GM18907 (cell line): ENCODE results near the gene POU6F2.
A peak's percentile ranks its signal among the peaks of the same experiment; 100 is the strongest.
"Not testable (repeated sequence)": the region's sequence is repeated elsewhere in the genome, so short reads cannot be mapped to it uniquely, and the experiment has no call there.

ENCODE experiments used
- ATAC-seq: cut with Tn5 transposase; IDR thresholded peaks from one replicate; pipeline ENCODE4 v1.9.1; 2021; ENCODE audit warnings: mild to moderate bottlenecking, moderate library complexity; ENCODE audit not compliant: unreplicated experiment

The POU6F2 gene, protein sequence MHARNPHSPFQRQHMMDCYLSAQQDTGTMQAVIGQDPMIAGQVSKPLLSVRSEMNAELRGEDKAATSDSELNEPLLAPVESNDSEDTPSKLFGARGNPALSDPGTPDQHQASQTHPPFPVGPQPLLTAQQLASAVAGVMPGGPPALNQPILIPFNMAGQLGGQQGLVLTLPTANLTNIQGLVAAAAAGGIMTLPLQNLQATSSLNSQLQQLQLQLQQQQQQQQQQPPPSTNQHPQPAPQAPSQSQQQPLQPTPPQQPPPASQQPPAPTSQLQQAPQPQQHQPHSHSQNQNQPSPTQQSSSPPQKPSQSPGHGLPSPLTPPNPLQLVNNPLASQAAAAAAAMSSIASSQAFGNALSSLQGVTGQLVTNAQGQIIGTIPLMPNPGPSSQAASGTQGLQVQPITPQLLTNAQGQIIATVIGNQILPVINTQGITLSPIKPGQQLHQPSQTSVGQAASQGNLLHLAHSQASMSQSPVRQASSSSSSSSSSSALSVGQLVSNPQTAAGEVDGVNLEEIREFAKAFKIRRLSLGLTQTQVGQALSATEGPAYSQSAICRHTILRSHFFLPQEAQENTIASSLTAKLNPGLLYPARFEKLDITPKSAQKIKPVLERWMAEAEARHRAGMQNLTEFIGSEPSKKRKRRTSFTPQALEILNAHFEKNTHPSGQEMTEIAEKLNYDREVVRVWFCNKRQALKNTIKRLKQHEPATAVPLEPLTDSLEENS

DNA sequence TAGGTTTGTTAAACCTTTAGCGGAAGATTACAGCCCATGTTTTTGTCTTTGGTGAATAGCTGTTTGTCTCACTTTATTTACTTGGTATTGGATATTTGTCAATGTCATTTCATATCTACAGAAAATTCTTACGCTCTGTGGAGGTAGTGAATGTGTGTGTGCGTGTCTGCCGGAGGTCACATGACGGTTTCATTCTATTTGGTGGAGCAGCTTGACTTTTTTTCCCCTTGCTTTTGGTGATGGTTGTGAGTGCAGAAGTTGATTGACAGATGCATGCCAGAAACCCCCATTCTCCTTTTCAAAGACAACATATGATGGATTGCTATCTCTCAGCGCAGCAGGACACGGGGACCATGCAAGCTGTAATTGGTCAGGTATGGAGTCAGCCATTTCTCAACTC lies at the start of gene POU6F2:
POU6F2 (plus strand) TSS at position 225 of the 400 bp plus-strand sequence; CDS start at position 270, 45 bp downstream.
- ATAC-seq = no peak

GRCh38 chr7:38928506-38928905 lies 49.2 kb upstream of the POU6F2 start:
- ATAC-seq = no peak

GRCh38 chr7:38929460-38930171 lies 48.1 kb upstream of the POU6F2 start:
- no peak for ATAC-seq

DNA sequence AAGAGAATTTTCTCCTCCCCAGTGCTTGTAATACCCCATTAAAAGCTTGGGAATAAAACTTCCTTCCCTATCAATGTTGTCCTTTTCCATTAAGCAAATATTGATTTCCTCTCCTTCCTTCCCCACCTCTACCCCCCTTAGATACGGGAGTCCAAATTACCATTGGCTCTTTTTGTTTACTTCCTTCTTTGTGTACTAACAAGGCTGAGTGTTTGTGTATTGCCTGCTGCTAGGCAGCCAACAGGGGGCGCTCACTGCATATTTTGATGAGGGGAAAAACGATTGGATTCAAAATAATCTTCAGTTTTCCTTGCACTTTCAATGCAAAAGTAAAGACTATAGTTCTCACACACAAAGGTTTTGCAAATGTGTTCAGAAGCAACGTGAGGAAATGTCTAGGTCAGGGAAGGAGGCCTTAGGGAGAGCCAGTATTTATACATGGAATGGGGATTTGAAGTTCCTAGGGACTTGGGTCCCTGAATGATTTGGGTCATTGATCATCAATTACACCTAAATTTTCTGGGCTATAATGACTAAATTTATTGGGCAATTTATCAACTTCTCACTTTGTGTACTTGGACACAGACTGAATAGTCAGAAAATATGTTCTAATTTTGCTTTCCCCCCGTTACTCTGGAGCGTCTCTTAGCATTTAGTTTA lies 45.1 kb upstream of the POU6F2 start:
- ATAC-seq = peak; percentile 79

- no peak for ATAC-seq
Measured at GRCh38 chr7:38934051-38934450, 43.7 kb upstream of the POU6F2 start.

GRCh38 chr7:38934536-38934935 lies 43.2 kb upstream of the POU6F2 start:
- ATAC-seq = no peak

DNA sequence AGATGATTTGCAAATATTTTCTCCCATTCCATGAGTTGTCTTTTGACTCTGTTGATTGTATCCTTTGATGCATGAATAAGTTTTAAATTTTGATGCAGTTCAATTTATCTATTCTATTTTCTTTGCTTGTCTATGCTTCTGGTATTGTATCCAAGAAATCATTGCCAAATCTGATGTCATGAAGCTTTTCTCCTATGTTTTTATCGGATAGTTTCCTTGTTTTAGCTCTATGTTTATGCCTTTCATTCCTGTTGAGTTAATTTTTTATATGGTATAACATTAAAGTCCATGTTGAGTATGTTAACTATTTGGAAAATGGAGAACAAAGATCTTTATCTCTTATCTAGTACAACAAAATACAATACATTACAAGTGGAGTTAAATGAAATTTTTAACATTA lies 41.1 kb upstream of the POU6F2 start:
- ATAC-seq = no peak

DNA sequence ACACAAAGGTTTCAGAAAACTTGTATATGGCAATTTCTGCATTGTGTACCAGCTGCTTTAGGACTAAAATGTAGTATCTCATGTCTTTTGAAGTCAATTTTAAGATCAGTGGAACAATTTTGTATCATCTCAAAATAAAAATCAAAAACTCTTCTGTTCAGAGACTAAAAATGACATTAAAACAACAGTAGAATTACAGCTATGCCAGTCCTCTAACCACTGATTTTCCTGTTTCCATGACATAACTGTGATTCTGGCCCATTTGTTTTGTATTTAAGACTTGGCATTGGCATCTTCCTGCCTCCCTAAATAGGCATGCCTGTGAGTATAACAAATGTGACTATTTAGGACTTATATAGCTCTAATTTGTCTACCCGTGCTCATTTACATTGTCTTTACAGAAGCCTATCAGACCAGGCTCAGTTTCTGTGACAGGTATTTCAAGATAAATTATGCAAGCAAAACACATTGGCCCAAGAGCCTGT lies 39.7 kb upstream of the POU6F2 start:
- ATAC-seq = no peak

DNA sequence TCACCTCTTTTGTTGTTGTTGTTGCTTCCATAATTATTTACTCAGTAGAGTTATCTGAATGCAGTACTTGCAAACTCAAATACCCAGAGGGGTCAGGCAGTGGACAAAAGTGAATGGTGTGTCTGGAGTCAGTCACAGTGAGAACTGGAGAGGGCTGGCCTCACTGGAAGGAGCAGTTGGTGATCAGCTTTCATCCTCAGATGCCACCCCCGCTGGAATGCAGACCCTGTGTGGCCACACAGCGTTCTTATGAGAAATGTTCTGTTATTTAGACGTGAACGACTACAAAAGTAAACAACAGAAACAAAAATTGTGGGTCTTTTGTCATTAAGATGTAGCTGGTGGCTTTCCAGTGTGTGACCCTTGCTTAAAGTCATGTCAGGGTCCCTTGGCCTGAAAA lies 39.1 kb upstream of the POU6F2 start:
- no peak for ATAC-seq

DNA sequence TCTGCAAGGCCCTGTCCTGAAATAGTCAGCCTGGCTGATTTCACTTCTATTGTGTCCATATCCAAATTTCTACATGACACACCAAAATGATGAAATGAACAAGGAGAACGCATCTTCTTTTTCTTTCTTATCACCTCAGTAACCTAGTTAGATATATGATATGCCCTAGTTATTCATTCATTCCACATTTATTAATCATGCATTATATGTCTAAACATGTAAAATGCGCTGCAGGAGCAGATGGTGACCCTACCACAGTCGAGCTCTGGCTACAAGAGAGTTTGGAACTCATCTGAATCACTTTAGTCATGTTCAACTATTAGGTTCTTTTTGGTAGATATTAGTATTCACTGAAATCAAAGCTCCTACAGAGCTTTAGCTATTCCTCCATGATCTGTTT lies 36.9 kb upstream of the POU6F2 start:
- ATAC-seq = no peak

GRCh38 chr7:38942431-38943051 lies 35.2 kb upstream of the POU6F2 start:
- ATAC-seq = no peak

DNA sequence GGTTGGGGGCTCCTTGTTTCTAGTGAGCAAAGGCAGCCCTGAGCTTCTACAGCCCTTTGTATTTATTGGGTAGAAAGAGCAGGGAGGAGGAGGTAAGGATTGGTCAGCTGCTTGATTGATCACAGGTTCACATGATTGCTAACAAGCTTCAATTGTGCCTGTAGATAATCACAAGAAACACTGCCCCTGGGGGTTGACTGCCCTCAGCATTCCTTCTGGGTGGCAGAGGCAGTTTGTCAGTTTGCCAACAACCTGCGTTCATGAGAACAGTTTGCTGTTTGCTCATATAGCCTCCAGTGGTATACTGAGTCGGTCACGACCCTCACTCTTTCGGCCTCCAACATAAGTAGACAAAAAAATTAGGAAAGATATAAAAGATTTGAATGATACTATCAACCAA lies 30.2 kb upstream of the POU6F2 start:
- not testable (repeated sequence) for ATAC-seq

- ATAC-seq = no peak
Measured at GRCh38 chr7:38950309-38950708, 27.4 kb upstream of the POU6F2 start.

- ATAC-seq = no peak
Measured at GRCh38 chr7:38951213-38951612, 26.5 kb upstream of the POU6F2 start.

GRCh38 chr7:38953227-38953626 lies 24.5 kb upstream of the POU6F2 start:
- ATAC-seq = no peak

DNA sequence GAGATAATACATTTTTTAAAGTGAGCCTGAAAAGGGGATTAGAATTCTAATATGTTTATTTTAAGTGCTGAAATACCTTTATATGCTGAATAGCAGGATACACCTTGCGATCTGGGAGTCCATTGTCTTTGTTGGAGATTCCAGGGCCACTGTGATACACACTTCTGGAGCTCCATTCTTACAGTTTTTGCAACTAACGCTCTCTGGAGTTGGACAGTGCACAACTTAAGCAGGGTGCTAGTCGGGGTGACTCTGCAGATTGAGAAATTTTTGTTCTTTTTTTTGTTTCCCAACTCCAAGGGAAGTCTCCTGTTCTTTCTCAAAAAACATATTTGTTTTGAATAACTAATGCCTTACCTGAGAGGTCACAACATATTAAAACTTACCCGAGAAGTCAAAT lies 23.7 kb upstream of the POU6F2 start:
- ATAC-seq = no peak

- no peak for ATAC-seq
Measured at GRCh38 chr7:38955892-38956291, 21.8 kb upstream of the POU6F2 start.

GRCh38 chr7:38962028-38962427 lies 15.7 kb upstream of the POU6F2 start:
- no peak for ATAC-seq

DNA sequence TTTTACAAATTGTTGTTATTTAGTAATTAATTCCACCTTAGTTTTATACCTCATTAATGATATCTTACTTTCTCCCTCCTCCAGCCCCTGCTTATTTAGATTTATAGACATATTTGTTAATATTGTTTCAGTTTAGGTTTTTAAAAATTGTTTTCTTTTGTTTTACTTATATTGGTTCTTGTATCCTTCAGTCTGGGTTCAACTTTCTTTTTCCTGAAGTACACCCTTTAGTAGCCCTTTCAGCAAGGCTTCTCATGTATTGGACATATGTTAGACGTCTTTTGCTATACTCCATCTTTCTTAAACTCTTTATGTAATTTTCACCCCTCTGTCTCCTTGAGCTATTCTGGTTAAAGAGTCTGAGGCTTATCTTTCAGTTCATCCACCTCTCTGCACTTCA lies 12.8 kb upstream of the POU6F2 start:
- no peak for ATAC-seq

- no peak for ATAC-seq
Measured at GRCh38 chr7:38973760-38974159, 3.9 kb upstream of the POU6F2 start.
